ENCODE results near the gene UCK2. TPM values are rescaled to one million over a fixed set of nuclear protein-coding genes. Genes with fewer than 3 reads are reported as not detected.

Gene UCK2
- total RNA-seq, 1 donor from 2014 or later, result 32.0 TPM

DNA sequence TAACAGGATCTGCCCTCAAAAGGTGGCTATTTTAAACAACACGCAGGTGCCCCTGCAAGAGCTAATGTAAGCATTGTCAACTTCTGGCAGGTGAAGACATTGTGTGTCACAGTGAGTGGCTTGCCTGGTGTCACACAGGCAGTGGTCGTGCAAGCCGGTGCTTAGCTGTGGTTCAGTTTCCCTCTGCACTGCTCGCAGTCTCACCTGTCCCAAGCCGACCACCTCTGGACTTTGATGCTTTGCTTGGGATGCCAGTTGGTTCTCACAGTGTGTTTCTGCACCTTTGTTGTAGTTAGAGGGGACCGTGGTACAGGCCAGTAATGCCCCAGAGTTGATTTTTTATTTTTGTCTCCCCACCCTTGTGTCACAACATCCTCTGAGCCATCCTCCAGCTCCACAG lies 85.2 kb downstream of the UCK2 start:
- intact Hi-C loops (cut with DNase I), result loop anchor here (5.0 kb wide), 3 partner anchors 85 to 515 kb away; partner anchors contain the start of genes TMCO1 and UCK2
- no peak for DNase-seq (ENCODE audit: low spot score)

DNA sequence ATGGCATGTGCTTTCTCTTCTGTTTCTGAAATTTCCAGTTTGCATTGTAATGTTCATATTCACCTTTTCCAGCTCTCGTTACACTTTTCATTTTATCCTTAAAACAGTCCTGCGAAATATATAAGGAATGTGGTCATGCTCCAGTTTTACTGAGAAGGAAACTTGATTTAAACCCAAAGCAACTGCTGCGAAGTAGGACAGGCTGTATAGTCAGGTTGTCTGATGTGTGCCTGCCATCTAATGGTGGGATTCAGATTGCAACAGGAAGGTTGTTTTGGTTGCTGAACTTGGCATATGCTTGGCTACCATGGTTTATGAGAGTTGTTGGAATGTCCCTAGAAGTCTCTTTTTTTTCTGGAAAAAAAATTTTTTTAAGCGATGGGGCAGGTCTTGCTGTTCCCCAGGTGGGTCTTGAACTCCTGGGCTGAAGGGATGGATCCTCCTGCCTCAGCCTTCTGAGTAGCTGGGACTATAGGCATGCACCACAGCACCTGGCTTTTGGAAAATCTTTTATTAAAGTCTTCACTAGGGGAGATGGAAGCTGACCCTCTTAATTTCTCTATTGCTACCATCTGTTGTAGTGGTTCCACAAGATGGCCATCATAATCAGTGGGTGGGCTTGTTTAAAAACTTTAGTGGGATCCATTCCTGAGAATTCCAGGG lies 86.9 kb downstream of the UCK2 start:
- DNase-seq (ENCODE audit: low spot score), result no peak
- intact Hi-C loops (cut with DNase I), result loop anchor here (2.0 to 5.0 kb wide), 5 partner anchors 87 to 517 kb away; partner anchors contain the start of genes TMCO1 and UCK2

DNA sequence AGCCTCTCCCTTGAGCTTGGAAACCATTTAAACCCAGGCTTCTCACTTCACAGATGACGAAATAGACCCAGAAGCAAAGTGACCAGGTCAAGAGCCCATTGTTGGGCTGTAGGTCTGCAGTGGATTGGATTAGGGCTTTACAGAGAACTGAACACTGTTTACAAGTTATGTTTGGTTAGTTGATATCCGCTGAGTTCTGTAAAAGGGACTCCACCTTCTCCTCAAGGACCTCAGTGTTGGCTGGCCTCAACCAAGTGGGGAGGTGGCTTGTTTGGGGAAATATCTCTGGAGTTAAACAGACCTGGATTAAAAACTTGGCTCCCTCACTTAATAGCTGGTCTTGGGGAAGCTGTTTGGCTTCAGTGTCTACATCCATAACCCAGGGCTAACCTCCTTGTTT lies 88.1 kb downstream of the UCK2 start:
- intact Hi-C loops (cut with DNase I), result loop anchor here (2.0 kb wide), 2 partner anchors 197 to 313 kb away; no protein-coding TSS in a partner anchor

DNA sequence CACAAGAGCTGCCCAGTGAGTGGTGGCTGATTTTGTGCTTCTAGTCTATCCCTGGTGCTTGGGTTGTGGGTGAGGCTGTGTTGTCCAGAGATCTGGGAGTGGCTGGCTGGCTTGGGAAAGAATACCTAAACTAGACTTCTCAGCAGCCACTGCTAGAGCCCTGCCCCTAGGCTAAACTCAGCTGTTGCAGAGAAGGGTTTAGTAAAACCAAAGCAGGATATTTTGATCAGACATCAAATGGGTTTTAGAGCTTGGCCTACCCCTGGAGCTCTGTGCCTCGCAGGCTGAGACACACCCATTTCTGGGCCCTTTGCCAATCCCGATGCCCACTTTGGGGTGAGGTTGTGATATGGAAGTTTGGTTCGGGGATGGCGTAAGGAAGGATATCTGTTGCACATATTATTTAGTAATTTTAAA lies 88.5 kb downstream of the UCK2 start:
- intact Hi-C loops (cut with DNase I), result loop anchor here (2.0 kb wide), 2 partner anchors 197 to 313 kb away; no protein-coding TSS in a partner anchor
- no peak for DNase-seq (ENCODE audit: low spot score)

More for the DNA sequence above, 88.1 kb downstream of the UCK2 start:
- no peak for DNase-seq (ENCODE audit: low spot score)

DNA sequence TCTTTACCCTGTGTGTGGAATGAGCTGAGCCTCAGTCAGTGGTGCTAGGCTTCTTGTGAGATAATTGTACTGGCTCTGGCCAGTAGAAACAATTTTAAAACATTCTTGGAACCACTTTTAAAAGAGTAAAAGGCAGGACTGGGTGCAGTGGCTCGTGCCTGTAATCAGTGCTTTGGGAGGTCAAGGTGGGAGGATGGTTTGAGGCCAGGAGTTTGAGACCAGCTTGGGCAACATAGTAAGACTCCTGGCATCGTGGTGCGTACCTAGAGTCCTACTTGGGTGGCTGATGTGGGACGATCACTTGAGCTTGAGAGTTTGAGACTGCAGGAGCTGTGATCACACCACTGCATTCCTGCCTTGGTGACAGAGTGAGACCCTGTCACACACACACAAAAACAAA lies 89.8 kb downstream of the UCK2 start:
- intact Hi-C loops (cut with DNase I), result no loop called here
- DNase-seq (ENCODE audit: low spot score), result no peak

DNA sequence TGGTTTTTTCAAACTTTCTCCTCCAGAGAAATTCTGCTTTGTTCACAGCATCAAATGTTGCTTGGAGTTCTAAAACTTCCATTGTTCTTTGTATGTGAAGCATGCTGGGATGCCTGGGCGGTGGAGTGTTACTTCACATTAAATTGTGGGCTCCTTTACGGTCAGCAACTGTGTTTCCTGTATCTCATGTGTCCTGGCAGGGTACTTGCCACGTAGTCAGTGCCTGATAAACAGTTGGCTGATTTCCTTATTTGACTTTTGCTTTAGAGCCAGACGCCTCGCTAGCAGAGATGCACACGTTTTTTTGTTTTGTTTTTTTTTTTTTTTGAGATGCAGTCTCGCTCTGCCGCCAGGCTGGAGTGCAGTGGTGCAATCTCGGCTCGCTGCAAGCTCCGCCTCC lies 96.7 kb downstream of the UCK2 start:
- intact Hi-C loops (cut with DNase I), result loop anchor here (2.0 kb wide), 1 partner anchor 555 kb away; no protein-coding TSS in a partner anchor
- DNase-seq (ENCODE audit: low spot score), result no peak

DNA sequence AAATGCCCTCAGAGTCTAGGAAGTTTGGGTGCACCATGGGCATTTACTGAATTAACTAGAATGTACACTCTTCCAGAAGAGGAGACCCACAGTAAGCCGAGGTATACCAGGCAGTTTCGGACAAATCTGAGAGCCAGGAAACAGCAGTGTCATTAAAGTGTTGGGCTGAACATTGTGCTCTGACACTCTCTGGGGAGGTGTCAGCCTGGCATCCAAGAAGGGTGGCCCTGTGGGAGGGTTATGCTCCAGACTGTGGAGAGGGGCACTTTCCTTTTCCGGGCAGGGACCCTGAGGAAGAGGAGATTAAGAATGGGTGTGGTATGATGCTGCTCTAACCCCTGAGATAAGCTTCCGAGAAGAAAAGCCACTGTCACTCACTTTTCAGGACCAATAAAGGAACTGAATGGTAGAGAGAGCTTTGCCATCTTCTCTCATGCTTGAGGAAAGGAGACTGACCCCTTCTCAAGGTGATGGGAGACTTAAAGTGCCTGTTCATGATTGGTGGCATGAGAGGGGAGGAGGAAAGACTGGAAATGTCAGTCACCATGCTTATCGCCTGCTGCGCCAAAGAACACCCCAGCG lies 98.2 kb downstream of the UCK2 start:
- intact Hi-C loops (cut with DNase I), result loop anchor here (2.0 to 5.0 kb wide), 2 partner anchors 237 to 553 kb away; no protein-coding TSS in a partner anchor
- DNase-seq (ENCODE audit: low spot score), result no peak

DNA sequence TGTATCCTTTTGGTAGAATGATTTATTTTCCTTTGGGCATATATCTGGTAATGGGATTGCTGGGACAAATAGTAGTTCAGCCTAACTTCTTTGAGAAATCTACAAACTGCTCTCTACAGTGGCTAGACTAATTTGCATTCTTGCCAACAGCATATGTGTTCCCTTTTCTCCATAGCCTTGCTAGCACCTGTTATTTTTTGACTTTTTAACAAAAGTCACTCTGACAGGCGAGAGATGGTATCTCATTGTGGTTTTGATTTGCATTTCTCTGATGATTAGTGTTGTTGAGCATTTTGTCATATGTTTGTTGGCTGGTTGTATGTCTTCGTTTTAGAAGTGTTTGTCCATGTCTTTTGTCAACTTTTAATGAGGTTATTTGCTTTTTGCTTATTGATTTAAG lies 99.8 kb downstream of the UCK2 start:
- no peak for DNase-seq (ENCODE audit: low spot score)
- intact Hi-C loops (cut with DNase I), result loop anchor here (5.0 kb wide), 1 partner anchor 235 kb away; no protein-coding TSS in a partner anchor

DNA sequence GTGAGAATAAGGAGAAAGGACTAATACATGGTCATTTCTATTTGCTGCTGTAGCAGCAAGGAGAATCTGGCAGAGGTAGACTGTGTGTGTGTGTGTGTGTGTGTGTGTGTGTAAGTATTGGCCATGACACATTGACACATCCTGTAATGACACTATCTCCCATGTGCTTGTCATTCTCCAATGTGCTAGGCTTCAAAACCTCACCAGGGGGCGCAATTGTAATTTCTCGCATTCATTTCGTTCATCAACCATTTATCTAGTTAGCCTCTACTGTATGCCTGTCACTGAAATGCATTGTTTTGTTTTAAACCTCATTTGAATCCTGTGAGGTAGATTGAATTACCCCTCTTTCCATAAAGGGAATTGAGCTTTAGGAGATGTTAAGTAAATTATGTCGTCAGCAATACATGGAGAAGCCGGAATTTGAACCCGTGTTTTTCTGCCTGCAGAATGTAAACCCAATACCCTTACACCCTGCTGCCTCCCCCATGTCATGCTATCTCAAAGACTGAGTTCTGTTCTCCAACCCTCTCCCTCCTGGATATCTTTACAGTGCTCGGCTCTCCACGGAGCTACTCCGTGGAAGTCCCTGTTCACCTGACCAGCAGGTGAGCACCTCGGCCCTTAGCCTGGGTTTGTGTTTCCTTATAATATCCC lies 100.8 kb downstream of the UCK2 start:
- no peak for DNase-seq (ENCODE audit: low spot score)
- intact Hi-C loops (cut with DNase I), result loop anchor here (2.0 to 5.0 kb wide), 2 partner anchors 234 to 505 kb away; no protein-coding TSS in a partner anchor

DNA sequence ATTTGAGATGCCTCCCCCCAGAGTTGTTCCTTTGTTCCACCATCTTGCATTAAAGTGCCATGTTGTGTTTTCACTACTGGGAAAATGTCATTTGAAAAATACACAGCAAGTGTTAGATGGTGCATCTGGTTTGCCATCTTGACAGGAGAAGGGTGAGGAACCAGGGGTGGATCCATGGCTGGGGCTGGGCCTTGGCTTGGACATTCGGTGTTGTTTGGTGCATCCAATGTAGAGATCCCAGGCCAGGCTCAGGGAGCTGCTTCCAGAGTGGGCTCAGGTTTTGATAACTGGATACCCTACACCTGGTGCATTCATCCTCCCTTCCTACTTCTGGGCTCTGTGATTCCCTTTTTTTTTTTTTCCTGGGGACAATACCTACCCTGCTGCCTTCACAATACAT lies 103.5 kb downstream of the UCK2 start:
- no peak for DNase-seq (ENCODE audit: low spot score)
- intact Hi-C loops (cut with DNase I), result no loop called here

DNA sequence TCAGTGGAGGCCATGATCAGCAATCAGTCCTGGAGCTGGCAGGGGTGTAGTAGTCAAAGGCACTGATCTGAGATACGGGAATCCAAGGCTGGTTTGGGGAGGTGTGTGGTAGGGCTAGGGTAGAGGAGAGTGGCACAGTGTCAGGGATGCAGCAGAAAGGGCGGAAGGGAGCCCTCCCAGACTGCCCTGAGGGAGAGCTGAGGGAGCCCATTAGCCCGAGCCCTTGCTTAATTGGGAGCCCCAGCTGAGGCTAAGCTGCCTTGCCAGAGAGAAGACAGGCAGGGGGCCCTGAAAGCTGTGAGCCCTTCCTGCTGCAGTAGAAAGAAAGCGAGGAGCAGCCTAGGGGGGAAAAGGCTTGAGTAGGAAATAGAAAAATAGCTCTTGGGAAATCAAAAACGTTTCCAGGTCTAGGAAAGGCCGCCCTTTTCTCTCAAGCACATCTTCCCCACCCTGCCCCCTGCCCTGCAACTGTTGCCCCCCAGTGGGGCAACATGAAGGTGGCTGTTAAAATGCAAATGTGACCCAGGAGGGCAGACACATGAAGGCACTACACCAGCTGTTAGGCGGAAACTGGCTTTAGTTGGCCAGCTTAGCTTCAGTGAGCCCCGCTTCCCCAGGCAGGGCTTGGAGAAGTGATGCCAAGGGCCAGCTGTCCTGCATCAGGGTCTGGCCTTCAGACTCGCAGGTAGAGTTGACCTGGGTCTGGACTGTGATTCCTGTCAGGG lies 106.2 kb downstream of the UCK2 start:
- no peak for DNase-seq (ENCODE audit: low spot score)
- intact Hi-C loops (cut with DNase I), result no loop called here

DNA sequence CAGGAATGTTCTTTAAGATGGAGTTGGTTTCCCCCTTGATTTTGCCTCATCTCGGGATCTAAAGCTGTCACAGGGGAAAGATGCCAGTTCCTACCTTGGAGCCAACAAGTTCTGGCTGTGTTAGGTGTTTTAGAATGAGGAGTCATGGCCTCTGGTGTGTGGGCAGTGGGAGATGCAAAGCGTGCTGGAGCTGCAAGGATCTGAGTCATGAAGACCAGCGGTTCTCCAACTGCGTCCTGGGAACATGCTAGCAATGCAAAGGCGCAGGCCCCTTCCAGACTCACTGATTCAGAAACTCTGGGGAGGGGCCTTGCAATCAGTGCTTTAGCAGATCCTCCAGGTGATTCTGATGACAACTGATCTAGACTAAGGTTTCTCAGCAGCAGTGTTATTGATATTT lies 109.1 kb downstream of the UCK2 start:
- no peak for DNase-seq (ENCODE audit: low spot score)
- intact Hi-C loops (cut with DNase I), result no loop called here

DNA sequence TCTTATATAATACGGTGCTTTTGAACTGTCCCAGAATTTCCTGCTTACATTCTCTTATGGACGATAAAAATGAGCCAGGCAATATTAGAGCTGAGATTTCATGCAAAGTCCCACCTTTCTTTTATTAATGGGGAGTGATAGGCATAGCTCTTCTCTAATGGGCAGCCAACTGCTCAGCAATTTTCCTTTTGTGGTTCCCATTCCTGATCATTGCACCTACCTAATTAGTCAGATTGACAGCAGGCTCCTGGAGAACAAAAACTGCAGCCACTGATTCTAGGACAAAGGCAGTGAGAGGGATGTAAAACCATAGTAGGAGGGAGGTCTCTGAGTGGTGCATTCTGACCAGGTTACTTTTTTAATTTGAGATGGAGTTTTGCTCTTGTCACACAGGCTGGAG lies 110.4 kb downstream of the UCK2 start:
- DNase-seq (ENCODE audit: low spot score), result no peak
- intact Hi-C loops (cut with DNase I), result no loop called here

DNA sequence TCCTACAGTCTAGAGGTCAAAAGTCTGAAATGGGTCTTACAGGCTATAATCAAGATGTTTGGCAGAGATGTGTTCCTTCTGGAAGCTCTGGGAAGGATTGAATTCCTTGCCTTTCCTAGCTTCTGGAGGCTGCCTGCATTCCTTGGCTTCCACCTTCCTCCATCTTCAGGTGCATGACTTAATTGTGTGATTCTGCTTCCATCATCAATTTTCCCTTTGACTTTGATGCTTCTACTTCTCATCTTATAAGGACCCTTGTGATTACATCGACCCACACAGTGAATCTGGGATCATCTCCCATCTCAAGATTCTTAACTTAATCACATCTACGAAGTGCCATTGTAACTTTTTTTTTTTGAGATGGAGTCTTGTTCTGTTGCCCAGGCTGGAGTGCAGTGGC lies 111.4 kb downstream of the UCK2 start:
- no peak for DNase-seq (ENCODE audit: low spot score)
- intact Hi-C loops (cut with DNase I), result no loop called here

DNA sequence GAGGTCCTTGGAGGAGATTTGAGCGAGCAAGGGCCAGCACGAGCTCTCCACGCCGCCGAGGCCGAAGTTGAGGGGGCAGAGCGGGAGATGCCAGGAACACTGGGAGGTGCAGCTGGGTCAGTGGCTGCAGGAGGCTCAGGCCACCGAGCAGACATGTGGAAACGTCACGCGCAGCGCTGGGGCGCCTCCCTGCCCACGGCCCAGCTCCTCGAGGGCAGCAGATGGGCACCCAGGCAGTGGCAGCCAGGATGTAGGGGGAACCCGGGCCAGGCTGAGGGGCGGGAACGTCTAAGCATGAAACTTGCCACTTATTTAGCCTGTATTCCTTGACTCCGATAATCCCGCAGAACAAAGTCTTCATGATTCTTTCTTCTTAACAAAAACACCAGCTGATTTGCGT lies 114.1 kb downstream of the UCK2 start:
- DNase-seq (ENCODE audit: low spot score), result no peak
- intact Hi-C loops (cut with DNase I), result no loop called here

DNA sequence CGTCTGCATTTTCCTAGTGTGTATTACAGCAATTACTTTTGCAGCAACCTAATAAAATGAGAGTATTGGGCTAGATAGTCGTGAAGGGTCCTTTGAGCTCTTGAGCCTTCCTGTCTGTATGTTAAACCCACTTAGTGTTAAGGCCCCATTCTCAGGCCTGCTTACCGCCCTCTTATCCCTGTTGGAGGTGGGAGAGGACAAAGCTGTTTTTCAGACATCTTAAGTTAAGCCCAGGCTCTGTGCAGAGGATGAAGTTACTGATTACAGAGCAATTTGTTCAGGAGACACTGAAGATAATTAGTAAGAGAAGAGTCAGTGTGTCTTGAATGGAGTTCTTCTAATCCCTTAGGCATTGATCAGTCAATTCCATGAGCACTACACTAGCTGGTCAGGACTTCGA lies 114.6 kb downstream of the UCK2 start:
- intact Hi-C loops (cut with DNase I), result no loop called here
- DNase-seq (ENCODE audit: low spot score), result no peak

DNA sequence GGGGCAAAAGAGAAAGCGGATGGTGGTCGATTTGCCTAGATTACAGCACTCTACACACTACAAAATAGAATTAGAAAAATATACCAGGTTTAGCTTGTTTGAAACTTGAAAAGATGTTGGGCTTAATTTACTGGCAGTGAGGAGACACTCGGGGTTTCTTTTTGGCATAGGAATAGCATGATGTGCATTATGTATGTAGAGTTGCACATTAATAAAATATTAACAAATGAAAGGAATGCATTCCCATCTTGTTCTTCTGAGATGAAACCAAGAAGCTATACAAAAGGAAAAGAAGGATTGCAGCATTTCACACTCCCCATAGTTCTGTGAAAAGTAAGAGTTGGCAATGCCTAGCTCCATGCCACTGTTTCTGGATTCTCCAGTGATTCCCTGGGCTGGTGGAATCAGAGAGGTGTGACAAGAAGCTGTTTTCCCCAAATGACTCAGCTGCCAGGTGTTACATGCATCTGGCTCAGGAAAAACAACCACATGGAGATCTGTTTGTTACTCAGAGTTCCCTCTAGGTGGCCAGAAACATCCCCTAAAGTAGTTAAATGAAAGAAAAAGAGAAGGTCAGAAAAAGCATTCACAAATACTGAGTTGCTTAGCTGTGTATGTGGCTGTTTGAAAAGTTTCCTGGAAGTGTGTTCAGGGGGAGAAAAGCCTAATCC lies 115.6 kb downstream of the UCK2 start:
- DNase-seq (ENCODE audit: low spot score), result no peak
- intact Hi-C loops (cut with DNase I), result no loop called here

DNA sequence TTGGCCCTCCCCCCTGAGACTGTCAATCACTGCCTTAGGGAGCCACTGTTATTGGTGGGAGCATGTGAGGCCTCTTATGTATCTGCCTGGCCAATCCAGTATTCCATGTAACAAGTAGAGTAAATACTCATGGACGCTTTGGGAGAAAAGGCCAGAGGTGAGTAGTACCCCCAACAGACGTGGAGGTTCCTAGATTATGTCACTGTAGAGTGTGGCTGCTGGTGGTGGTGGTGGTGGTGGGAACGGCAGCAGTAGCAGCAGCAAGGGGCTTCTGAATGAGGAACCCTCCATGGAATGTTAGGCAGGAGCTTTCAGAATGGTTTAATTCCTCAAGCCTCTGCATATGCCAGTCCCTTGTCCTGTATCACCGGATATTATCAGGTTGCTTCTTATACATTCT lies 118.5 kb downstream of the UCK2 start:
- DNase-seq (ENCODE audit: low spot score), result no peak
- intact Hi-C loops (cut with DNase I), result no loop called here

DNA sequence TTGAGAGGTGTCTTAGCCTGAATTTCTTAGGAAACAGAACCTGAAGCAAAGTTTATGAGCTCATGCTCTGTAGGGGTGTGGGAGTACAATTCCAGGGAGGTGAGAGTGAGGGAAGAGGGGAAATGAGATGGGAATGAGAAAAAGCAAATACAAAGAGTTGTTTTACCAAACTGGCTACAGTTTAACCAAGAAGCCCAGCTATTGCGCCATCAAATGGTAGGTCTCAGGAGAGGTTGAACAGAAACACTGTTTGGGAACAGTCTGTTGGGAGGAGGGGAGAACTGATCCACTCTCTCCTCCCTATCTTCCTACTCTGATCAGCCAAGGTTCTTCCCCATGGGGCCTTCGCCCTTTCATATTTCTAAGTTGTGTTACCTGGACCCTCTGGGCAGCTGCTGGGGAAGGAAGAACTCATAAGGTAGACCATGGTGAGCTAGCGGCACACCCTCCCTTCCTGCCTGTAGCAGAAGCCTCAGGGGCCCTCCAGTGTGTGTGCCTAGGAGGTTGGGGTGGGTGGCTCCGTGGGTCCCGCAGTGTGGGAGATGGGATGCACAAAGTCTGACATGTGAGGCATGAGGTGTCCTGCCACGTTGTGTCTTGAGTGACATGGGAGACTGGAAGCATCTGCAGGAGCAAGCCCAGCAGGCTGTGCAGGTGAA lies 120.5 kb downstream of the UCK2 start:
- DNase-seq (ENCODE audit: low spot score), result no peak
- intact Hi-C loops (cut with DNase I), result no loop called here
